CD14-positive monocyte (primary cell): ENCODE measurements around the gene ABCB1. TPM values are rescaled to one million over a fixed set of nuclear protein-coding genes. Genes with fewer than 3 reads are reported as not detected.

Experiments
- DNase-seq, 3 donors: peaks; one replicate each; pipeline ENCODE4 v3.0.0-alpha.2; 2011 to 2022
- H2AFZ ChIP-seq: 2 replicates; pipeline ENCODE4 v1.6.0; 2012; ENCODE audit warnings: mild to moderate bottlenecking, low read depth, low read length, inconsistent platforms; ENCODE audit not compliant: insufficient read depth, poor library complexity, severe bottlenecking
- H3K27ac ChIP-seq, 2 donors: 1 replicate in 1 of 2; 2 replicates in 1 of 2; pipeline ENCODE4 v1.5.1; 2012 to 2013; ENCODE audit warnings: low read length in 2 of 2, control low read depth in 1 of 2, inconsistent platforms in 1 of 2, low read depth in 1 of 2, mild to moderate bottlenecking in 1 of 2
- H3K27me3 ChIP-seq, 2 donors: one replicate each; pipeline versions ENCODE4 v1.6.0 to v1.6.1; 2011 to 2013; ENCODE audit warnings: low read length in 2 of 2; ENCODE audit not compliant: control insufficient read depth in 2 of 2, insufficient read depth in 2 of 2
- H3K36me3 ChIP-seq, 2 donors: replicated peaks in 1 of 2; 1 replicate in 1 of 2; 2 replicates in 1 of 2; pipeline versions ENCODE4 v1.5.1 to v1.6.1; 2012 to 2013; ENCODE audit warnings: low read length in 2 of 2, control low read depth in 1 of 2, inconsistent platforms in 1 of 2, mild to moderate bottlenecking in 1 of 2; ENCODE audit not compliant: insufficient read depth in 2 of 2, control insufficient read depth in 1 of 2
- H3K4me1 ChIP-seq, 2 donors: 1 replicate in 1 of 2; 2 replicates in 1 of 2; pipeline versions ENCODE4 v1.5.1 to v1.6.1; 2012 to 2013; ENCODE audit warnings: low read length in 2 of 2, control low read depth in 1 of 2, inconsistent platforms in 1 of 2, mild to moderate bottlenecking in 1 of 2, moderate library complexity in 1 of 2; ENCODE audit not compliant: insufficient read depth in 2 of 2, control insufficient read depth in 1 of 2
- H3K4me2 ChIP-seq: replicated peaks from 2 replicates; pipeline ENCODE3; 2012; ENCODE audit warnings: low read length, moderate library complexity, mild to moderate bottlenecking; ENCODE audit not compliant: poor library complexity, severe bottlenecking; ENCODE audit errors: extremely low read depth
- H3K4me3 ChIP-seq, 3 experiments: fragments of 200-600 bp in 1 of 3; sonication (generic) in 1 of 3; replicated peaks in 1 of 3; 1 replicate in 2 of 3; 2 replicates in 1 of 3; pipeline ENCODE4 v1.5.1; 2011 to 2013; ENCODE audit warnings: low read length in 3 of 3, mild to moderate bottlenecking in 3 of 3, control low read depth in 2 of 3, low read depth in 2 of 3, inconsistent platforms in 1 of 3, moderate library complexity in 1 of 3
- H3K79me2 ChIP-seq: 2 replicates; pipeline ENCODE4 v1.6.0; 2012; ENCODE audit warnings: mild to moderate bottlenecking, control low read depth, inconsistent platforms, low read length, moderate library complexity; ENCODE audit not compliant: insufficient read depth
- H3K9ac ChIP-seq: 2 replicates; pipeline ENCODE4 v1.6.0; 2017; ENCODE audit warnings: low read length, mild to moderate bottlenecking; ENCODE audit not compliant: insufficient read depth, poor library complexity, severe bottlenecking
- H3K9me3 ChIP-seq, 2 donors: replicated peaks in 1 of 2; 1 replicate in 1 of 2; 2 replicates in 1 of 2; pipeline versions ENCODE4 v1.5.1 to v1.6.1; 2012 to 2013; ENCODE audit warnings: low read length in 2 of 2, control low read depth in 1 of 2; ENCODE audit not compliant: control insufficient read depth in 1 of 2, insufficient read depth in 1 of 2
- H4K20me1 ChIP-seq: 2 replicates; pipeline ENCODE4 v1.6.0; 2012; ENCODE audit warnings: mild to moderate bottlenecking, low read length, control low read depth, moderate library complexity; ENCODE audit not compliant: insufficient read depth
- H3K27ac Mint-ChIP-seq, 7 donors: one replicate each; pipeline ENCODE4 v1.8.0; 2020; ENCODE audit warnings: mild to moderate bottlenecking in 7 of 7, mixed read lengths in 7 of 7, moderate library complexity in 6 of 7, inconsistent platforms in 2 of 7
- H3K27me3 Mint-ChIP-seq, 3 donors: one replicate each; pipeline ENCODE4 v1.8.0; 2021 to 2022; ENCODE audit warnings: low read depth in 3 of 3, mild to moderate bottlenecking in 3 of 3, mixed read lengths in 3 of 3, moderate library complexity in 3 of 3, inconsistent platforms in 1 of 3
- H3K36me3 Mint-ChIP-seq, 2 donors: one replicate each; pipeline ENCODE4 v1.8.0; 2020; ENCODE audit warnings: mixed read lengths in 2 of 2, inconsistent platforms in 1 of 2, mild to moderate bottlenecking in 1 of 2
- H3K4me1 Mint-ChIP-seq: one replicate; pipeline ENCODE4 v1.8.0; 2020; ENCODE audit warnings: mild to moderate bottlenecking, mixed read lengths
- H3K4me3 Mint-ChIP-seq, 2 donors: one replicate each; pipeline ENCODE4 v1.8.0; 2020; ENCODE audit warnings: mild to moderate bottlenecking in 2 of 2, mixed read lengths in 2 of 2, moderate library complexity in 1 of 2
- H3K9me3 Mint-ChIP-seq, 7 donors: one replicate each; pipeline ENCODE4 v1.8.0; 2020 to 2022; ENCODE audit warnings: mixed read lengths in 7 of 7, mild to moderate bottlenecking in 6 of 7, moderate library complexity in 6 of 7, inconsistent platforms in 2 of 7
- CTCF ChIP-seq: fragments of 200-600 bp; IDR thresholded peaks from one replicate; pipeline ENCODE4 v1.8.0; 2022; ENCODE audit warnings: antibody characterized with exemption, mild to moderate bottlenecking
- WGBS: methylation state at CpG from one replicate; pipeline ENCODE4 v1.1.5; 2013; ENCODE audit warnings: missing lambda C conversion rate; ENCODE audit not compliant: insufficient coverage; 5-methylcytosine and 5-hydroxymethylcytosine counted together
- intact Hi-C, 2 donors: fragments of 100-400 bp; cut with micrococcal nuclease; formaldehyde crosslinking; loops; one replicate each; pipeline versions ENCODE4 v1.15.0 to v1.15.1; 2023
- polyA plus RNA-seq, 3 donors: library from polyadenylated mRNA; depleted of rRNA in 1 of 3; unstranded in 2 of 3; stranded (reverse) in 1 of 3; fragments of 300-500 nt in 2 of 3; fragments of >200 nt in 1 of 3; fragmentation: Illumina TruSeq in 2 of 3; gene quantifications; 1 replicate in 2 of 3; 2 replicates in 1 of 3; pipeline ENCODE4 v1.2.3, GENCODE V29; 2012 to 2021

The ABCB1 gene
- polyA plus RNA-seq, 3 donors, result 0.24 TPM; not detected in 2

GRCh38 chr7:87483131-87483530 is 117.6 kb downstream of the ABCB1 start:
- Histone ChIP-seq H3K4me3 (no peak overlapping the region), H3K27me3 (no peaks in the 10 kb centered on the region), H4K20me1 (no peaks in the 10 kb centered on the region), H3K27ac (no peak overlapping the region), H3K9ac (no peak overlapping the region), H3K36me3 (no peaks in the 10 kb centered on the region), H2AFZ (no peak overlapping the region), H3K4me2 (no peak overlapping the region), H3K79me2 (no peaks in the 10 kb centered on the region), H3K4me1 (no peaks in the 10 kb centered on the region), H3K9me3 (no peaks in the 10 kb centered on the region)
- H3K4me1 Mint-ChIP-seq, result no peaks in the 10 kb centered on the region
- peaks cover 0 to 8% (median 1%) of the 10 kb centered on the region in 7 donors for H3K9me3 Mint-ChIP-seq
- H3K36me3 Mint-ChIP-seq, result no peaks in the 10 kb centered on the region
- intact Hi-C loops, result no loop called here
- WGBS, result 100% methylated on average over 1 of the region's 2 CpGs
- H3K27ac Mint-ChIP-seq, result no peak overlapping the region
- no peak for TF ChIP-seq CTCF
- peaks cover 0 to 2% (median 0%) of the 10 kb centered on the region in 3 donors for H3K27me3 Mint-ChIP-seq
- DNase-seq, result no peak
- no peak overlapping the region for H3K4me3 Mint-ChIP-seq

- no CpG with 5 or more reads among the region's 3 CpGs for WGBS
- H3K36me3 ChIP-seq, result no peaks in the 10 kb centered on the region
- no peak overlapping the region for H3K4me3 ChIP-seq
- no peaks in the 10 kb centered on the region for H4K20me1 ChIP-seq
- intact Hi-C loops, result no loop called here
- H3K9ac ChIP-seq, result no peak overlapping the region
- no peaks in the 10 kb centered on the region for H3K4me1 Mint-ChIP-seq
- H2AFZ ChIP-seq, result no peak overlapping the region
- no peak for TF ChIP-seq CTCF
- no peak overlapping the region for H3K27ac ChIP-seq
- no peaks in the 10 kb centered on the region for H3K4me1 ChIP-seq
- H3K4me2 ChIP-seq, result no peak overlapping the region
- no peak for DNase-seq
- H3K4me3 Mint-ChIP-seq, result no peak overlapping the region
- H3K9me3 ChIP-seq, result no peaks in the 10 kb centered on the region
- H3K9me3 Mint-ChIP-seq, result peaks cover 0 to 8% (median 1%) of the 10 kb centered on the region in 7 donors
- no peaks in the 10 kb centered on the region for H3K36me3 Mint-ChIP-seq
- peaks cover 0 to 3% of the 10 kb centered on the region in 2 donors for H3K27me3 ChIP-seq
- H3K79me2 ChIP-seq, result no peaks in the 10 kb centered on the region
- peaks cover 0 to 3% (median 0%) of the 10 kb centered on the region in 3 donors for H3K27me3 Mint-ChIP-seq
- H3K27ac Mint-ChIP-seq, result no peak overlapping the region
Measured at GRCh38 chr7:87482115-87482514, 118.6 kb downstream of the ABCB1 start.
